Raji (cell line): ENCODE data around the gene FAM181A.

ENCODE experiments used
- POLR2A ChIP-seq: IDR thresholded peaks from 2 replicates; pipeline ENCODE4 v1.6.1; 2011; ENCODE audit warnings: low read depth, low read length, control low read depth; ENCODE audit not compliant: insufficient read depth

The FAM181A gene

GRCh38 chr14:93897476-93897845, 29.7 kb upstream of the FAM181A start:
- TF ChIP-seq POLR2A: no peak

DNA sequence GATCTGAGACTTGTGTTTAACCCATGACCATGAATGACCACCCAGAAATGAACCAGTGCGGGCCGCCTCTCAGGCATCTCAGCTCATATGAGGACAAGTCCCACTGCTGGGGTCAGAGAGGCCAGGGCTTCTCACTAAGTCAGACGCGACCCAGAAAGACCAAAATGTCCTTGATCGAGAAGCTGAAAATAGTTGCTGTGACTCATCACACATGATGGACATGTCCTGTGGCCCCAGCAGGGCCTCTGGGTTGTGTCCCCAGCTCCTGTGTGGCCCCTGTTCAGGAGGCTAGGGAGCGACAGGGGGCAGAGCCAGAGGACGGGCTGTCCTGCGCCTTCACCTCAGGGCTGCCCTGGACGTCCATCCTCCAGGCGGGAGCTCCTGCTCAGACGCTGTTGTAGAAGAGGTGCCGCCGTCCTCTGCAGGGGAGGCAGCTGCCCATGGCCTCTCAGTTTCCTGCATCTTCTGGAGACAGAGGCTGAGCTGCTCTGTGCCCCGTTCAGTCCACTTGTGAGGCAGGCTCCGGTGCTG, 29.0 kb upstream of the FAM181A start:
- no peak for TF ChIP-seq POLR2A

DNA sequence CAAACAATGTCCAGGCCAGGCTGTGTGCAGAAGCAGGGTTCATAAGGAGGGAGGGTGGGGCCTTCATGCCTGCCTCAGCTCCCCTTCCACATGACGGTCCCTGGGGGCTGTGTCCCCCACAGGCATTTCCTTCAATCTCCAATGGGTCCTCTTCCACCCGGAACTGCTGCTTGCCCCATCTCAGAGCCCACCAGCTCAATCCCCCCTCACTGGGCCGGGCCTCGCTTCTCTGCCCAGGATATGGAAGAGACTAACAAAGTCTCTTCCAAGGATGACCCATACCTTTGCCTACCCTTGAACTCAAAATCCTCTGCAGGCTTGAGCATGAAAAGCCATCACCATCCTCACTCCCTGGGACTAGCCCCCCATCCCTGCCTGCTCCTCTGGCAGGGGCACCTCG, 28.4 kb upstream of the FAM181A start:
- TF ChIP-seq POLR2A: no peak

GRCh38 chr14:93901813-93902212, 25.3 kb upstream of the FAM181A start:
- TF ChIP-seq POLR2A: no peak

- TF ChIP-seq POLR2A: no peak
Observed at GRCh38 chr14:93902619-93903307, 24.4 kb upstream of the FAM181A start.

DNA sequence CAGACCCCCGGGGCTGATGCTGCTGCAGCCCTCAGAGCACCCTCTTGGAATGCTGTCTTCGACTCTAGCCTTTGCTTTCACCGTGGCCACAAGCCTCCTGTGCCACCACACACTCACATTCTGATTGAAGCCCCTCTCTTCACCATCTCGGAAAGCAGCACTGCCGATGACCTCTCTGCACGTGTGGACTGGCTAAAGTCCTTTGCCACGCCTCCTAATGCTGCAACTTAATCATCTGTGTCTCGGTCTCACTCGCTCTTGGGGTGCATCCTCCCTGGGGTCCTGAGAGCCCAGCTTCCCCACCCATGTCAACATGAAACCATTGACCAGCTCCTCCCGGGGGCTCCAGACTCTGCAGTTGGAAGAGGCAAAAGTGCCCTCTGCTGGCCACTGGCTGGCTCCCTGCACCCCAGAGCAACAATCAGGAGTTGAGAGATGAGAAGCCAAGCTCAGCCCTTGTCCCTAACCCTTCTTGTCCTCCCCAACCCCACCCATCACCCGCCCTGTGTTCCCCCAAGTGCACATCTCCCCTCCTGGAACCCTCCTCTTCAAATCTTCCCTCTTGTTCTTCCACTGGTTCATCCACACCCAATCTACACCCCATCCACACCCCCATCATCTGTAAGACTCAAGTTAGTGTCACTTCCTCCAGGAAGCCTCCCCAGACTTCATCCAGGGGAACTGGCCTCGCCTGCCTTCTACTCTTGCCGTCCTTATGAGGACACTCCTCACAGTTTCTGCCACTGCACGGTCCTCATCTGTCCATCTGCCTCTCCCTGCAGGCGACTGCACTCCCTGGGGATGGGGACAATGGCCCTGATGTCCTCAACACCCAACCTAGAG, 23.6 kb upstream of the FAM181A start:
- TF ChIP-seq POLR2A: no peak

DNA sequence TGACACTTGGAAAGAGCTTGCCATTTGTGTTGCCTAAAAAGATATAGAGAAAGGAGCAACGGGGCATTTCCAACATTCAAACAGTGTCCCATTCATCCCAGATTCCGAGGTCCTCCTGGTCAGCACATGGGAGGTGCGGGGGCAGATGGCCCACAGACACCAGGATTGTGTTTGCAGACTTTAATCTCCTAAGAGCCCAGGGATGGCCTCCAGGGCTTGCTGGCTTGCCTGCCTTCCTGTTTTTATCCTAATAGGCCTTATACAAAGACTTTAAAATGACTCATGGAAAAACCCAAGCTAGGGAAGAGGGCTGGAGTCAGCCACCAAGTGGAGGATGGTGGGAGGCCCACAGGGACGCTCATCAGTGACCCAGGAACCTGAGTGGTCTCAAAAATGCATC, 21.5 kb upstream of the FAM181A start:
- no peak for TF ChIP-seq POLR2A

- TF ChIP-seq POLR2A: no peak
Observed at GRCh38 chr14:93906341-93907329, 20.5 kb upstream of the FAM181A start.

GRCh38 chr14:93909429-93910128, 17.6 kb upstream of the FAM181A start:
- TF ChIP-seq POLR2A: no peak

- no peak for TF ChIP-seq POLR2A
Observed at GRCh38 chr14:93911975-93912615, 15.0 kb upstream of the FAM181A start.

DNA sequence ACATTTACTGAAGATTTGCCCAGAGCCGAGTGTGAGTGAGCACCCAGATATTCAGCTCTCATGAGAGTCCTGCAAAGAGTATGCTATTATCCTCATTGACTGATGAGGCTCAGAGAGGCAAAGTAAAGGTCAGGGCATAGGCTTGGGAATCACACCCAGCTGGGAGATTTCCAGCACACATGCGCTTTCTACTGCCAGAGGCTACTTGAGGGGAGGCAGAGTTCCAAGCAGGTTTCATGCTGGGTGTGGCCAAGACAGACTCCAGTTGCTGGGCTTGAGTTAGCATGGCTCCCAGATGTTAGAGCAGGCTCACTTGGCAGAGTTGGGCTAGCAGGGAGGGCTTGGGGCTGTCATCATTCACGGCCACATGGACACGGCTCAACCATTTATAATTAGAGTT, 14.4 kb upstream of the FAM181A start:
- no peak for TF ChIP-seq POLR2A

- TF ChIP-seq POLR2A: no peak
Observed at GRCh38 chr14:93914278-93914677, 12.9 kb upstream of the FAM181A start.

DNA sequence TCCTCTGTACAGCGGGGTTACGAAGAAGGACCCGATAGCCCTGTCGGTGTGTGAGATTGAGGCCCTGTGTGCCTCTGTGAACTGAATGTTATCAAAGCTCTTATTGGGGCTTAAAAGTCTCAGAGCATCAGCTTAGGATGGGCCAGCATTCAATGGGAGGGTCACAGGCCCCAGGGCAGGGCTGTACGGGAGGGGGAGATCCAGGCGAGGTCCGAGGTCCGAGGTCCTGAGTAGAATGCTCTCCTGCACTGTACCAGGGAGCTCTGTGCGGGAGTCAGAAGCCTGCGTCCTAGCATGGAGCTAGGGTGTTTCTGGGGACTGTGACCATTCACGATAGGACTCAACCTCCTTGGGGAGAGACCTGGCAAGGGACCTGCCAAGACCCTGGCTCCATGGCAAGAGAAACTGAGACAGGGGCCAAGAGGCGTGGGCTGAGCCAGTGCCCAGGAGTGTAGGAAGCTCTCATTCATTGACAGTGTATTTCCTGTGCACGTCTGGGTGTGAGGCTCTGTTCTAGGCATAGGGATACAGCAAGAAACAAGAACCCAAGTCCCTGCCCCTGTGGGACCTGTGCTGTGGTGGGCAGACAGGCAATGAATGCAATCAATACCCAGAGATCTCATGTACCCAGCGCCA, 12.0 kb upstream of the FAM181A start:
- TF ChIP-seq POLR2A: no peak
